Left ventricle myocardium superior (tissue), 1 donor: ENCODE measurements around the gene FSD2. TPM values are rescaled to one million over a fixed set of nuclear protein-coding genes. Genes with fewer than 3 reads are reported as not detected.
A peak's percentile ranks its signal among the peaks of the same experiment; 100 is the strongest.
"Not testable (repeated sequence)": the region's sequence is repeated elsewhere in the genome, so short reads cannot be mapped to it uniquely, and the experiment has no call there.

Source experiments
- ATAC-seq: fragments of 200-7000 bp; cut with Tn5 transposase; one replicate; pipeline ENCODE4 v1.9.1; 2020; ENCODE audit warnings: mild to moderate bottlenecking, moderate library complexity
- DNase-seq: peaks from one replicate; pipeline ENCODE4 v3.0.0-alpha.2; 2020
- intact Hi-C: fragments of 100-400 bp; cut with micrococcal nuclease; formaldehyde crosslinking; loops from one replicate; pipeline ENCODE4 v1.11.0; 2022
- total RNA-seq: library from RNA; stranded (reverse); fragmentation: NEBNext Ultra II Directional; extraction: Animal tissue kit (Norgen Biotek cat#: 25700); gene quantifications from one replicate; pipeline ENCODE4 v1.2.1, GENCODE V29; 2021
- donor health status: DM: no; HTN: yes; CAD: no; lungs with severe emphysema.

FSD2 gene
- total RNA-seq, 1 donor from 2014 or later: 150 TPM

DNA sequence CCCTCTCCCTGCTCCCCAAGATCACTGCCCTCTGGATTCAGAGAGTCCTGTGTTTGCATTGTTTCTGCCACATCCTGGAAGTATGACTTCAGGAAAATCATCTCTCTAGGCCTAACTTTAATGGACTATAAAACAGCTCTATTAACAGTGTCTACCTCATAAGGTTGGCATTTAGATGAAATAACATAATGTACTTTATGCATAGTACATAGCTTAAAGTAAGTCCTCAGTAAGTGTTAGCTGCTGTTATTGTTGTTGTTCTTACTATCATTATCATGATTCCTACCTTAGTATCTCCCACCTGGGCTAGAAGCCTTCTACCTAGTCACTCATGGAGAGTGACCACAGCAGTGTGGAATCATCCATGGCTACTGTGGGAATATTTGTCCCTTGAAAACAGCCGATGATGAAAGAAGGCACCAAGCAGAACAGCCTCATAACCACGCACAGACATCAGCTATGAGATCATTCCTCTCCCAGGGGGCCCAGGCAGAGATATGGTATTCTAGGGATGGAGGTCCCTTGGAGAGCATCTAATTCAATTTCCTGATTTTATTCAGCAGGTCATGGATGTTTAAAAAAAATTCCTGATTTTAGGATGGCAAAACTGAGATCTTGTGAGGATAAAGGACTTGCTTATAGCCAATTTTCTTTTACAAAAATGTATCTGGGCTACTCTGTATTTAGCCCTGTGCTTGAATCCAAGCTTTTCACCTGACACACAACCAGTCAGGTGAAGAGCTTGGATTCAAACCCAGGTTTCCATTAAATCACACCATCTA is 1.9 kb downstream of the FSD2 start:
- DNase-seq: no peak
- intact Hi-C loops: loop anchor here (10.0 kb wide), 1 partner anchor 49 kb away; no protein-coding TSS in a partner anchor
- ATAC-seq: no peak

DNA sequence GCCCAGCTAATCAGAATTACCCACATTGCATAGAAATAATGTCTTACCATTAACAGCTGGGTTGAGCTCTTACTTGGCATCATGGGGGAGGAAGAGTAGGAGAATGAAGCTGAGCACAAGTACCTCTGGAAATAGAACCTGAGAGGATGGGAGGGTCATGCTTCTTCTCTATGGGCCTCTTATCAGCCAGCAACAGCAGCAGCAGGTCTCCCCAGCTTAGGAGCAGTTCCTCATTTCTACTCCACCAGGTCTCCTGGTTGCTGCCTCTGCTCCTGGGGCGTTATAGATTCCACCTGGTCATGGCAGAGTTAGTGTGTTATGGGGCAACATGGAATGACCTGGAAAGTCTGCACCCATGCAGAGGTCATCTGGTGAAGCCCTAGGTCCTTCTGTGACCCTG is 3.4 kb downstream of the FSD2 start:
- ATAC-seq (no peak), DNase-seq (no peak)
- intact Hi-C loops: loop anchor here (10.0 kb wide), 1 partner anchor 48 kb away; no protein-coding TSS in a partner anchor

DNA sequence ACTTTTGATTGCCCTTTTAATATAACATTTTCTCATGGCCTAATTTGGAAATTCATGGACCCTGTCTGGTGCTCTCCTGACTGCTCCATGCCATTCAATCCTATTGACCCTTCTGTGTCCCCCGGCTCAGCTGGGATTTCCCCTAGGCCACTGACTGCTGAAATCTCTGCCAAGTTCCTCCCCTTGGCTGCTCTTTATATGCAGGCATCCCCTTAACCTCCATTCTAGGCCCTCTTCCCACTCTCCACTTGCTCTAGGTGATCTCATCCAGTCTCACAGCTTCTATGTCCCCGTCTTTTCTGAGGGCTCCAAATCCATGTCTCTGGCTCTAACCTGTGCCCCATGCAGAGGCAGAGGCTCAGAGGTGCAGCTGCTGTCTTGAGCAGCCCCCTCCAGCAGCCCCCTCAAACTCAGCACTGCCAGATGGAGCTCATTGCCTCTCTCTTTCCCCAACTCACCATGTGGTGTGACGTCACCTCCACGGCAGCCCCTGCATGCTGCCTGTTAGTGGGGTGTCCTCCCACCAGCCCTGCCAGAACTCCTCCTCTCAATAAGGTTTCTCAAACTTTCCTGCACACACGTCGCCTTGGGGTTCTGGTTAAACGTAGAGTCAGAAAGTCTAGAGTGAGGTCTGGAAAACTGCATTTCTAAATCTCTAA is 6.6 kb downstream of the FSD2 start:
- DNase-seq: no peak
- peak; percentile 76 for ATAC-seq
- intact Hi-C loops: no loop called here

DNA sequence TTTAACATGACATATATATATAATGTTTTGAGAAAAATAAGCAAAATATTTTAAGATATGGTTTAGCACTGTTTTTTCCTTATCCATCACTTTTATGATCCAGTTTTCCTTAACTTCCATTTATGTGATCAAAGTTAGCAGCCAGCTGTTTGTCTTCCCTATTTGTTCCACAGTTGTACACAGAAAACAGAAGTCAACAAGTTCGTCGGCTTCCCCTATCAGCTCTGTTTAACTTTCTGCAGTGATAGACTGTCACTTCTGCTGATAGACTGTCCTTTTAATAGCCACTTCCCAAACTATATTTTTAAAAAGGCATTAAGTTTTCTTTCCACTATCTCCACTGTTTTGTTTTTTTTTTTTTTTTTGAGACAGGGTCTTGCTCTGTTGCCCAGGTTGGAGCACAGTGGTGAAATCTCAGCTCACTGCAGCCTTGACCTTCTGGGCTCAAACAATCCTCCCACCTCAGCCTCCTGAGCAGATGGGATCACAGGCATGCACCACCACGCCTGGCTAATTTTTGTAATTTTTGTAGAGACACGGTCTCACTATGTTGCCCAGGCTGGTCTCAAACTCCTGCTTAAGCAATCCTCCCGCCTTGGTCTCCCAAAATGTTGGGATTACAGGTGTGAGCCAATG is 7.2 kb downstream of the FSD2 start:
- no peak for DNase-seq
- ATAC-seq: no peak
- intact Hi-C loops: no loop called here

DNA sequence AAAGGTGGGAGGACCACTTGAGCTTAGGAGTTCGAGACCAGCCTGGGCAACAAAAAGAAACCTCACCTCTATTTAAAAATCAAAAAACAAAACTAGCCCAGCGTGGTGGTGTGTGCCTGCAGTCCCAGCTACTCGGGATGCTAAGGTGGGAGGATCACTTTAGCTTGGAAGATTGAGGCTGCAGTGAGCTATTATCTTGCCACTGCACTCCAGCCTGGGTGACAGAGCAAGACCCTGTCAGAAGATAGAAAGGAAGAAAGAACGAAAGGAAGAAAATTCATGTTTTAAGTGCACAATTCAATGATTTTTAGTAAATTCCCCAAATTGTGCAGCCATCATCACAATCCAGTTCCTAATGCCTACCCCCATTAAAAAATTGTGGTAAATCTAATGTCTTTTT is 7.8 kb downstream of the FSD2 start:
- intact Hi-C loops: no loop called here
- ATAC-seq (no peak), DNase-seq (no peak)

DNA sequence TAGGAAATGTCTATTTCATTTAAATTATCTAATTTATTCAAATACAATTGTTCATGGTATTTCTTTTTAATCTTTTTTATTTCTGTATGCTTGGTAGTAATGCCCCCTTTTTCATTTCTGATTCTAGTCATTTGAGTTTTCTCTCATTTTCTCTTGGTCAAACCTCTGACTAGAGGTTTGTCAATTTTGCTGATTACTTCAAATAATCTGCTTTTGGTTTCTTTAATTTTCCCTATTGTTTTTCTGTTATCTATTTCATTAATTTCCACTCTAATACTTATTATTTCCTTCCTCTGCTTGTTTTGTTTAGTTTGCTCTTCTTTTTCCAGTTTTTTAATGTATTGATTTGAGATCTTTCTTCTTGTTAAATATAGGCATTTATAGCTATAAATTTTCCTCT is 12.1 kb downstream of the FSD2 start:
- no peak for ATAC-seq
- no peak for DNase-seq
- intact Hi-C loops: no loop called here

DNA sequence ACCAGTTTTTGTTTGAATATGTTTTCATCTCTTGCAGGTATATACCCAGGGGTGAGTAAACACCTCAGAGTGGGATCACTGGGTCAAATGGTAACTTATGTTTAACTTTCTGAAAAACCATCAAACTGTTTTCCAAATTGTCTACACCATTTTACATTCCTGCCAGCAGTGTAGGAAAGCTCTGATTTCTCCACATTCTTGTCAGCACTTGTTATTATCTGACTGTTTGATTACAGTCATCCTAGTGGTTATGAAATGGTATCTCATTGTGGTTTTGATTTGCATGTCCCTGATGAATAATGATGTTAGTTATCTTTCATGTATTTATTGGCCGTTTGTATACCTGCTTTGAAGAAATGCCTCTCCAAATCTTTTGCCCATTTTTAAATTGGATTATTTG is 13.8 kb downstream of the FSD2 start:
- ATAC-seq: no peak
- intact Hi-C loops: no loop called here
- DNase-seq: no peak

DNA sequence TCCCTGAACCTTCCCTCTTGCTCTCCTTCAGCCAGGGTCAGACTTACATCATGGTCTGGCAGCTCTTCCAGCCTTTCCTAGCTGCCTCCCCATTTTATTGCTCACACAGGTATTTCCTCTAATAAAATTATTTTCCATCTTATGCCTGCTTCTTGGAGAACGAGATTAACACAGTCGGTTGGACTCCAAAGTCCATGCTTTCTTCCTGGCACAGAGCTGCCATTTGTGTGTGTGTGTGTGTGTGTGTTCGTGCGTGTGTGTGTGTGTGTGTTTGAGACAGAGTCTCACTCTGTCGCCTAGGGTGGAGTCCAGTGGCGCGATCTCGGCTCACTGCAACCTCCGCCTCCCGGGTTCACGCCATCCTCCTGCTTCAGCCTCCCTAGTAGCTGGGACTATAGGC is 15.5 kb downstream of the FSD2 start:
- DNase-seq: no peak
- intact Hi-C loops: no loop called here
- no peak for ATAC-seq

DNA sequence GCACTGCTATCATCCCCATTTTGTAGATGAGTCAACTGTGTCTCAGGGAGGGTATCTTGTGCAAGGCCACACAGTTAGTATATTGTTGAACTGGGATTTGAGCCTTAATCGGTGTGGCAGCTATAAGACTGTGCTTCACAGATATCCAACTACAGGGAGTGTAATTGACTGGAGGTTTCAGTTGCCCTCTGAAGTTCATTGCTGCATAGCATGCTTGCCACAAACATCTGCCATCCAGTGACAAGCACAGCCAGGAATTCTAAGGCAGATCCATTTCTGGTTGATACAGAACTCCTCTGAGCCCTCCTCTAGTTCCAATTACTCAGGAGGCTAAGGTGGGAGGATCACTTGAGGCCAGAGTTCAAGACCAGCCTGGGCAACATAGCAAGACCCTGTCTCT is 16.4 kb downstream of the FSD2 start:
- DNase-seq (no peak), ATAC-seq (no peak)
- intact Hi-C loops: no loop called here

DNA sequence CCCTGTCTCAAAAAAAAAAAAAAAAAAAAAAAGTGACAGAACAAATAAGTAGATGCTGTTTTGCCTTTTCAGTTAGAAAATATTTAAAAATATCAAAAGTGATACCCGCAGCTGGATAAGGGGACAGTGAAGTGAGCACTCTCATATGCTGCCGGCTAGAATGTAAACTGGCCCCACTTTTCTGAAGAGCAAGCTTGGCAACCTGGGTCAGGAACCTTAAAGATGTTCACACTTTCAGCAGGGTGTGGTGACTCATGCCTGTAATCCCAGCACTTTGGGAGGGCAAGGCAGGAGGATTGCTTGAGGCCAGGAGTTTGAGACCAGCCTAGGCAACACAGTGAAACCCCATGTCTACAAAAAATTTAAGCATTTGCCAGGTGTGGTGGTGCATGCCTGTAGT is 17.4 kb downstream of the FSD2 start:
- intact Hi-C loops: no loop called here
- ATAC-seq: no peak
- no peak for DNase-seq

DNA sequence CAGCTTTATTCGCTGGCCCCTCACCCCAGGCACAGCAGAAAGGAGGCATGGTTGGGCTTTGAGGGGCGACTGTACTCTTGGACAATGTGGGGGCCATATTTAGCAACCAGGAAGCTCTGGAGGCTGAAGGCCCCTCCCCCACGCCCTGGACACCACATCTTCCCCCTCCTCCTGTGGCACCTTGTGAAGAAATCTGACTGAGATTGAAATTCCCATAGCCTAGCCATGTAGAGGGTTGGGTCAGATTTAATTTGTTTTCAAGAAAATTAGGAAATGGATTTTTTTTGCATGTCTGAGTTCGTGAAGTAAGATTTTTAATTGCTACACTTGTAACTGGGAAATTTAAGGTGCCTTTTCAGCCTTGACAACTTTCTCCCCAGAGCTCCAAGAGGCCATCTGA is 24.5 kb downstream of the FSD2 start:
- intact Hi-C loops: no loop called here

DNA sequence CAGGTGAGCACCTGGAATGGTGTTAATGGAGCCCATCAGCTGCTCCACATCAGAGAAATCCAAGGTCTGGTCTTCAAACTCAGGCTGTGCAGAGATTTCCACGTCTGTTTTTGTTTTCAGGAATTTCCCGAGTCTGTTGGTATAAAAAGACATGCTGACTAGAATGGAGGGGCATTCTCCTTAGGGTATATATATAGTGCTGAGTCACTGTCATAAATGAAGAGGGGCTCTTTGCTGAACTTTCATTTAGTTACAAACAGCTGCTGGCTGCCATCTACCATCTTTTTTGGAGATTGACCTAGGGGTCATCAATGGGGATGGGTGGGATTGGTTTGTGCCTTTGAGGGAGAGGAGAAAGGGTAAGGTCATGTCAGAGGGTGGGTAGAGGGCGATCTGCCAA is 27.1 kb downstream of the FSD2 start:
- DNase-seq (no peak), ATAC-seq (no peak)
- intact Hi-C loops: no loop called here

More for the DNA sequence above, 24.5 kb downstream of the FSD2 start:
- DNase-seq: no peak
- no peak for ATAC-seq

DNA sequence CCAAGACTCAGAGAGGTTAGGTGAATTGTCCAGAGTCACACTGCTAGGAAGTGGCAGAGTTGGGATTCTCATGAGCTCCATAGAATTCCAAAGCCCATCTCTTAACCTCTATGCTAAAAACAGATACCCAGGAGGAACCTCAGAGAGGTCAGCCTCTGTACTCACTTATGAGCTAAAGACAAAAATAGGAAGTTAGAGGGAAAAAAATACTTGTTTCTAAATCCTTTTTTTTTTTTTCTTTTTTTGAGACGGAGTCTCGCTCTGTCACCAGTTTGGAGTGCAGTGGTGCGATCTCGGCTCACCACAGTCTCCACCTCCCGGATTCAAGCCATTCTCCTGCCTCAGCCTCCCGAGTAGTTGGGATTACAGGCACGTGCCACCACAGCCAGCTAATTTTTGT is 31.4 kb downstream of the FSD2 start:
- DNase-seq: no peak
- intact Hi-C loops: no loop called here
- no peak for ATAC-seq

DNA sequence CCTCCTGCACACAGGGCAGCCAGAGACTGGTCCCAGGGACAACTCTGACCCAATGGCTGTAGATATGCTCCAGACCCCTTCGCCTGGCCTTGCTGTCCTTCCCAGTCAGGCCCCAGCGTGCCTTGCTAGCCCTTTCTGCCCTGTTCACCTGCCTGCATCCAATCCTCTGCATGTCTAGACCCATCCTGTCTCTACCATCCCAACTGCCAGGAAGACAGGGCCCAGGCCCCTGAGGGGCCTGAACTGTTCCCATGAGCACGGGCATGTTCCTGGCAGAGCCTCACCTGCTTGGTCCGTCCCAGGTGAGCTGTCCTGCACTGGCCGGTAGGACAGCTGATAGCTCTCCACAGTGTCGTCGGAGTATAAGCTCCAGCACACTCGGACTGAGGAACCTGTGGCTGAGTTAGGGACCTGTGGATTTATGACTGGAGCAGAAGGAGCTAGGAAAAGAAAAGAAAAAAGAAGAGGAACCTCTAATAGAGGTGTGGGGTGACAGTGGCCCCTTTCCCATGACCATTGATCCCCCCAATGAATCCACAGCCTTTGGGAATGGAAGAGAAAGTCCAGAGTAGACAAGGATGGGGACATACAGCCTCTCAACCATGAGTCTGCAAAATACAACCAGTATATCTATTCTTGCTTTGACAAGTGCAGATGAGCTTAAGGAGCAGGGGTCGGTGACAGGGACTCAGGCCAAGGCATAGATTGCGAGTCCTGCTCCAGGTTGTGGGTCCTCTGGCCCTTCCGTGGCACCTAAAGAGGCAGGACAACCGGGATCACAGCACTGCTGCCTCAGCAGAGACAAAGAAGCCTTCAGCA is 33.9 kb downstream of the FSD2 start:
- no peak for ATAC-seq
- intact Hi-C loops: no loop called here
- no peak for DNase-seq

DNA sequence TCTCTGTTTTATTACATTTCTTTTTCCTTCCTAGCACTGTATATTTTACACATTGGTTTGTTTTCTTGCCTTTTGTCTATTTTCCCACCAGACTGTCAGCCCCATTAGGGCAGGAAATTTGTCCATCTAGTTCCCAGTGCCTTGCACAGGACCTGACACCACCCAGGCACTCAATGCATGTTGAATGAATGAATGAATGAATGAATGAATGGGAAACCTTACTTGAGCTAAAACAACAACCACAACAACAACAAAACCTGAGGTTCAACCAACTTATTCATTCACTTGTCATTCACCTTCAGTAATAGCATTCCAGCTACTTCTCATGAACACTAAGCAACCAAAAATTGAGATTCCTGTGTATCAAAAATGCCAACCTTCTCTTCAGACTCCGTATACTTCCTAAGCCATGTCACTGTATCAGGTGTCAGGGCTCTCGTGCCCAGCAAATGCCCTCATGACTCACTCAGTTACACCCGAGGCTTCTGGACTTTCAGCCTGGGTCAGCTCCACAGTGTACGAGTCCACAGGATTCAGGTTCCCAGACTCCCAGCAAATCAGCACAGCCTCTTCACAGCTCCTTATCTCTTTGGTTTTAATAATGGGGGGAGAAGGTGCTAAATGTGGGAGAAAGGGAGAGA is 37.3 kb downstream of the FSD2 start:
- intact Hi-C loops: no loop called here
- peak; percentile 18 for ATAC-seq

DNA sequence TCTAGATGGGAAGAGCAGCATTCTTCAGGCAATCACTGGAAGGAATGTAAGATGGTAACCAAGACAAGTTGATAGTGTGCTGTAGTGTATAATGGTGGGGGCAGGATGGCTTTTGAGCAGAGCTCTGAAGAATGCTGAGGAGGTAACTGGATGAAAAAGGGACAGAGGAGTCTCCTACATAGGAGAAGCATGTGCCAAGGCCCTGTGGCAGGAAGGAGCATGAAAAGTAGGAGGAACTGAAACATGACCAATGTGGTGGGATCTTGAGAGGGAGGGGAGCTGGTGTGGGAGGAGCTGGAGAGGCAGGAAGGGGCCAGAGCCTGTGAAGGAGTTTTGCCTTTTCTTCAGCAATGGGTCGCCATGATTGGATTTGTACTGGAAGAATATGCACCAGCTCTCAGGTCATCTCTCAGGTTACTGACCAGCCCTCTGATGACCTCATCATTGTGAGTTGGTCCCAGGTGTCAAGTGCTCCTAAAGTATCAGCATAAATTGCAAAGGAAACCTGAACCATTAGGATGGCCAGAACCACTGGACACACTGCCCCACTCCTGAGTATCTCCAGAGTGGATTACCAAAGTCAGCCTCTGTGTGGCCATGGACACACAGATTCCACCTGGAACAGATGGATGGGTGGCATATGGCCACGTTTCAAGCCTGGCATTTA is 38.6 kb downstream of the FSD2 start:
- no peak for DNase-seq
- intact Hi-C loops: no loop called here
- ATAC-seq: no peak

More for the DNA sequence above, 37.3 kb downstream of the FSD2 start:
- no peak for DNase-seq

DNA sequence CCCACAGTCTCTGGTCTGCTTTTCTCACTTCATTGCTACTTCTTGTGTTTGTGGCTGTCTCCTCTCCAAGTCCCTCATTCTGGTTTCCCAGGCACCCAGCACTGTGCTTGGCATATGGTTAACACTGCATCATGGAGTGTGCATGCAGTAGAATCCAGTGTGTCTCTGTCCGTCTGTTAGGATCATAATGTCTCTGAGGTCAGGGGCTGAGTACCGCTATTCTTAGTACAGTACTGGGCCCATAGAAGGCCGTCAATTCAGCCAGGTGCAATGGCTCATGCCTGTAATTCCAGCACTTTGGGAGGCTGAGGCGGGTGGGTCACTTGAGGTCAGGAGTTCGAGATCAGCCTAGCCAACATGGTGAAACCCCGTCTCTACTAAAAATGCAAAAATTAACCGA is 39.7 kb downstream of the FSD2 start:
- intact Hi-C loops, DNase-seq: not testable (repeated sequence)
- peak; percentile 45 for ATAC-seq

DNA sequence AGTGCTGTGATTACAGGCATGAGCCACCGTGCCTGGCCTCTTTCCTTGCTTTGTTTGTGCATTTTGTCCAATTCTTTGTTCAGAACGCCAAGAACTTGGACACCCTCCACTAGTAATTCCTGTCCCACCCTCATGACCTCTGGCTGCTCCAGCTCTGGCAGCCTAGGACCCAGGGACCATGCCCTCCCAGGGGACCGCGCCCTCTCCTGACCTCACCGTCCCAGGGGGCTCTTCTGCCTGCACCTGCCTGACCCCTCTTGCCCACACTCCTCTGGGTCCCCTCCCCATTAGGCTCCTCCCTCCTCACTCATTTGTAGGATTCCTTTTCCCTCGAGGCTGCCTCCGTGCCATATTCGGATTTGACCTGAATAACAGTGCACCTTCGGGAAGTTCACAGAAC is 41.1 kb downstream of the FSD2 start:
- ATAC-seq: no peak
- DNase-seq: no peak
- intact Hi-C loops: no loop called here

DNA sequence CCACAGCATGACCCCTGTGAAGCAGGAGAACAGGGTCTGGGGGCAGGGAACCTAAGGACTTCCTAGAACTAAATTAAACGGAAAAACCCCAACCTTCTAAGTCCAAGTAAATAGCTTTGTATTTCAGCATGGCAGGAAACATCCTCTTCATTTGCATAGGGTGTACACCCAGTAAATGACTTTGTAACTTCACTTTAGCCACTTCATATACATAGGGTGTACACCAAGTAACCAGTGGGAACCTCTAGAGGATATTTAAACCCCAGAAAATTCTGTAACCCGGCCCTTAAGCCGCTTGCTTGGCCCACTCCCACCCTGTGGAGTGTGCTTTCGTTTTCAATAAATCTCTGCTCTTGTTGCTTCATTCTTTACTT is 41.8 kb downstream of the FSD2 start:
- ATAC-seq (no peak), DNase-seq (no peak)
- intact Hi-C loops: no loop called here
